T1000 (cell line): Measurements from ENCODE around the gene SELL.
"Not testable (repeated sequence)": the region's sequence is repeated elsewhere in the genome, so short reads cannot be mapped to it uniquely, and the experiment has no call there.

Experiments
- DNase-seq: peaks from one replicate; lab custom pipeline; 2025; ENCODE audit warnings: mixed read lengths; lab: John Stamatoyannopoulos, UW

The SELL gene

DNA sequence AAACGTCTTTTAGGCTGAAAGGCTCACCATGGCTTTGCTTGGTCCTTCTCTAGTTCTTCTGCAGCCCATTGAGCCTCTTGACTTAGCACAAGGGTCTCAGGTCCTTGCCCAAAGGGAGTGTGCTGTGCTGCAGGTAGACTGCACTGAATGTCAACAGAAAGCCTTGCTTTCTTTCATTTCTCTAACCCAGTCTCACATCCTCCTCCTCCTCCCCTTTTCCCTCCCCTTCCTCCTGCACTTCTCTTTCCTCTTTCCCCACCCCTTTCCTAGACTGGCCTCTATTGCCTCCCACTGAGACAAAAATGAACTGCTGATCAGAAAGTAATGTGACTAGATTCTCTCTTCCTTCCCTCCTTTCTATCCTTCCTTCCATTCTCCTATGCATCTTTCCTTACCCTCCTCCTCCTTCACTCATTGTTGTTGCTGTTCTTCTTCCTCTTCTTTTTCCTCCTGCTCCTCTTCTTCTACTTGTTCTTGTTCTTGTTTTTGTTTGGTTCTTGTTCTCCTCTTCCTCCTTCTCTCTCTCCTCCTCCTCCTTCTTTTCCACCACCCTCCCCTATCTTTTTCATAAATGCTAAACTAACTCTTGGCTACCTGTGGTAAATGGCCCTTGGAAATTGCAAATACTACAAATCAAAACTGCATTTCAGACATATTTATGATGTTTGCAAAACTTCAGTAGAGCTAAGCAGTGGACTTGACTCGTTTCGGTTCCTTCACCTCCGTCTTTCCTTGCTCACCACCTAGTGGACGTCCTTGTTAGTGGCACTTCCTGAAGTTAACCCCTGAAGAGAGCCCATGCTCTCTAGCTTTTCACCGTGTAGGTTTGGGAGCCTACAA, at the start of gene SELL:
SELL (minus strand) TSS at position 152 of the 840 bp plus-strand sequence; CDS start at position 30, 122 bp downstream.
- peak; percentile 4 for DNase-seq

DNA sequence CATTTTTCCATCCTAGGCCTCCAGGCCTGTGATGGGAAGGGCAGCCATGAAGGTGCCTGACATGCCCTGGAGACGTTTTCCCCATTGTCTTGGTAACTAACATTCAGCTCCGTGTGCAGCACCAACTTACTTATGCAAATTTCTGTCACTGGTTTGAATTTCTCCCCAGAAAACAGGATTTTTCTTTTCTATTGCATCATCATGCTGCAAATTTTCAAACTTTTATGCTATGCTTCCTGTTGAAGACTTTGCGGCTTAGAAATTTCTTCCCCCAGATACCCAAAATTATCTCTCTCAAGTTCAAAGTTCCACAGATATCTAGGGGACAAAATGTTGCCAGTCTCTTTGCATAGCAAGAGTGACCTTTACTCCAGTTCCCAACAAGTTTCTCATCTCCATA, 47.6 kb upstream of the SELL start:
- no peak for DNase-seq

DNA sequence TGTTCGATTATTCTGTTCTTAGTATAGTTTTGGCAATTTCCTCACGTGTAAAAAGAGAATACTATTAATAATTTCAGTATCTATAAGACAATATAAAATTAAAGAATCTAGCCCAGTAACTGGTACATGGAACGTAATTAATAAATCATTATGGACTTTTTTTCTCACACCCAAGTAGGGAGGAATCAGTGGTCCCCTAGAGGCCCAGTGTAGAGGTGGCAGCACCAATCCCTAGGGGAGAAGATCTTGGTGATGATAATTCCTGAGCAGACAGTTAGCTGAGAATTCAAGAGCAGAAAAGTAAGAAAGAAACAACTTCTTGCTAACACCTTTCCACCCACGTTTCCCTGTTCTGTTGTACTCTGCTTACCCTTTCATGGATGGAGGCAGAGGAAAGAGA, 42.1 kb upstream of the SELL start:
- DNase-seq = no peak

DNA sequence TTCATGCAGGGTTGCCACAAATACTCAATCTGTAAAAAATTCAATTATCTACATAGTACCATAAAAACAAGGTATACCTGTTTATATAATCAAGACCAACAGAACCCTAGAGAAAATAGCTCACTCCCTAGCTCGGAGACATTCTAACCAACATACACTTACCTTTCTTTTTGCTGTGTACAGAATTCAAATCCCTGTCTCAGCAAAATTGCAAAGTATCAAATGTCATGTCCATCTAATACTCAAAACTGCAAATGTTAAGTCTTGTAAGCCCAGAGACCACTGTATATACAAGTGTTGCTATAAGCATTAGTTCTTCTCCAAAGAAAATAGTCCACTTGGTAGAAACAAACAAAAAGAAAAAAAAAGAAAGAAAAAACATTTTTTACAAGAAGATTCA, 38.6 kb upstream of the SELL start:
- no peak for DNase-seq

DNA sequence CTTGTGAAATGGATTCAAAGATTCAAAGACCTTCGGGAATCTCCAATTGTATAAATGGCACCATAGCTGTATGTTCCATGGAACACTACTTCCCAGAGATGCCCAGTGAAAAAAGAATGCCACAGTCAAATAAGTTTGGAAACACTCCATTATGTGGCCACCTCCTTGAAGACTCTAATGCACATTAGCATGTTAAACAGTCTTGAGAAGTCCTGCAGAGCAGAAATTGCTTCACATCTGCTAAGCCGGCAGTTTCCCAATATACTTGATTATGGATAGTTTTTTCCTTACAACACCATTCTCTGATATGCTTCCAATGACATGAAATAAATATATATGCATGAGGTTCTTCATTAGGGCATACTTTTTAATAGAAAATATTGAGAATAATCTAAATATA, 35.1 kb upstream of the SELL start:
- no peak for DNase-seq

DNA sequence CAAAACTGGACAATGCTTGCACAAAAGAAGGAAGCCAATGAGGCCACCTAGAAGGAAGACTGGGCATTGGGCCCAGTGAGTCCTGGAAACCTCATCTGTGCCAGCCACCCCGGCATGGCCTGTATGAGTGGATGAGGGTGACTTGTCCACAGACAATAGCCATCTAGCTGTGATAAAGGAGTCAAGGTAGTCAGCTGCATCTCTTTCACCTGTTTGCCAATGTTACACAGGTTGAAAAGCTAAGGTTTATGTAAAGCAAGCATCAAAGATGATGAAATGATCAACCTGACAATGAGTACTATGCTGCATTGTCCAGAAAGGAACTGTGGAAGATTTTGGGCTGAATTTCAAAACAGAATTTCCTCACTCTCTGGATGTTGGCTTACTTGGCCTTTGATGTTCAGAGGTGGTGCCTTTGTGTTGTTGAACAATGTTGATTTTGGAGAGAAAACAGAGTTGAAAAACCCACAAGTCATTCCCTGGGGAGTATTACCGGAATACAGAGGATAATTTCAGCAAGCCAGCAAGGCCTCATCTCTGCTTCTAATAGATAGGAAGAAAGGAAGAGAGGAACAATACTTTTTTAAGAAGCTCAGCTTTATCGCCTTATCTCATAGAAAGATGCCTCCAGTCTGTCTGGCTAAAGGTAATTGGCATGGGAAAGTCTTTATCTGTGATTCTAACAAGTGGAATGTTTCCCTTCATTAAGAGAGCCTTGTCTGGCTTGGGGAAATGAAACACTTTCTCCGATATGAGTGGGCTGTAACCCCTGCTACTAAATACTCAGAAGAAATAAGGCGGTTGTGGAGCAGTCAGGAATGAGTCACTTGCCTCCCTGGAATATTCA, 33.8 kb upstream of the SELL start:
- no peak for DNase-seq

DNA sequence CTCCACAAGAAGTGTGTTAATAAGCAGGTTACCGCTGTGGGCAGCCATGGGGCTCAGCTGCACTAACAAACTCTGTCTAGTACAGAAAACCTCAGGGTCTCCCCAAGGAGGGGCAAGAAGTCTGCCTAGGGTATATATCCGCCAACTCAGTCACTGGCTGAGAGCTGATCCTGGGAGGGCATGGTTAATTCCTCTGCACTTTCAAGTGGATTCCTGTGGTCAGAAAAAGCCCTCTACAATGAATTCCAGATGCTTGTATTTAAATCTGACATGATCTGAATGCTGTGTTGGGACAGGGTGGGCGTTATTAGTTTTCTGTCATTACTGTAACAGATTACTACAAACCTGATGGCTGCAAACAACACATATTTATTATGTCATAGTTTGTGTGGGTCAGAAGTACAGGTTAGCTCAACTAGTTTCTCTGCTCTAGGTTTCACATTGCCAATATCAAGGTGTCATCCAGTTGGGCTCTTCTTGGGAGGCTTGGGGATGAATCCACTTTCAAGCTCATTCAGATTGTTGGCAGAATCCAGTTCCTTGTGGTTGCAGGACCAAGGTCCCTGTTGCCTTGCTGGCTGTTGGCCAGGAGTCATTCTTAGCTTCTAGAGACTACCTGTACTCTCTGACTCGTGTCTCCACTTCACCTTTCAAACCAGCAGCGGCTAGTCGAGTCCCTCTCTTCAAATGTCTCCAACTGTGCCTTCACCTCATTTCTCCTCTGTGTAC, 30.4 kb upstream of the SELL start:
- no peak for DNase-seq

DNA sequence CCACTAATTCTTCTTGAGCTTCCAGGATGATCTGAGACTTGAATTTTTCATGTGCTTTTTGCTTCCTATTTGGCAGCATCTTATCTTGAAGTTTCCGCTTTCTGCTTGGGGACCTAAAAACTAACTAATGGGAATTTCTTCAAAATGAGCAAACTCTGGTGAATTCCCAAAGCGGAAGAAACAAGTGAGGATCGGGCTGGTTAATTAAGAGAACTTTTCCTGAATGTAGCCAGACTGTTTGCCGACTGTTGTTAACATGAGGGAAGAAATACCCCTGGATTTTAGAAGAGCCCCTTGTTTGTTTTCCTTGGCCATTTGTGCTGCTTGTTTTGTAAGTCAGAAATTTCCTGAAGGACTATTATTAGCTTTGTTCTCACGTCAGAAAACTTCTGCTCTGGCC, 28.6 kb upstream of the SELL start:
- no peak for DNase-seq

DNA sequence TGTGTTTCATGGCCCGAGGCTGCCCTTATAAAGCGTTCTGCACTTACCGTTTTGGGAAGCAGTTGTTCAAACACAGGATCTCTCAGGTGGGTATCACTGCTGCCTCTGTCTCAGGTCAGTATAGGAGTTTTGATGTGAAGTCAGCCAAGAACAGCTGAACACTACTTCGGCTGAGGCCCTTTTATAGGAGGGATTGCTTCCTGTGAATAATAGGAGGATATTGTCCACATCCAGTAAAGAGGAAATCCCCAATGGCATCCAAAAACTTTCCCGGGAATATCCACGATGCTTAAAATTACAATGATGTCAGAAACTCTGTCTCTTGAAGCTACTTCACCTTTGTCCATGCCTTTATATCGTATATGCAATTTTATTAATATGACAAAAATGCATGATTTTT, 22.5 kb upstream of the SELL start, which contains the start of gene SELE:
SELE (minus strand) TSS at position 156 of the 400 bp plus-strand sequence. CDS start 467 bp downstream, outside the sequence.
- no peak for DNase-seq

DNA sequence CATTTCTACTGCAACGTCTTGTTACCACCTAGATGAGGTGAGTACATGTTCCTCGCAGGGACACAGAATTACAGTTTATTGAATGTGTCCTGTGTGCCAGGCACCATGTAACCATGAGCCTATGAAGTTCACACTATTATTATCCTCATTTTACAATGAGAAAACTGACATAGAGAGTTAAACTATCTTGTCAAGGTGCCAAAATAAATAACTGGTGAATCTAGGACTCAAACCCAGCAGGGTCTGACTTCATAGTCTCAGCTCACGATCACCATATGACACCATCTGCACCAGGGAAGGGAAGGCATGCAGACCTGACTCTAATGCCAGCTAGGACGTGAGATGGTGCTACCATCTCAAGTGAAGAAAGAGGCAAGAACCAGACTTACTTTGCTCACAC, 20.0 kb upstream of the SELL start:
- no peak for DNase-seq

DNA sequence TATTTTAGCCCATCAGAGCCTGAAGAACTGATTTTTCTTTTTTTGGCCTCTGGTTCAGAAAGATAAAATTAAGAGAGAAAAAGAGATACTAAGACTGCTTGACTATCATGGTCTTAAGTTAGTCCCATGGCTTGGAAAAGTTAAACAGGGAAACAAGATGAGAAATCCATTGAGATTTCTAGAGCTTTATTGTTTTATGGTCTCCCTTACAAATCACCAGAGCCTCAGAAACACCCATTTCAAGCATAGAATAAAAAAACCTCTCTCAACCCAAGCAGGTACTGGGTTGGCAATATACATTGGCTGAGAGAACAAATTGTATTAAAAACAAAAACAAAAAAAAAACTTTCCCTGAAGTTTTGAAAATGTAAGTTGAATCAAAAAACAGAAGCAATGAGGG, 18.6 kb upstream of the SELL start:
- DNase-seq = no peak

DNA sequence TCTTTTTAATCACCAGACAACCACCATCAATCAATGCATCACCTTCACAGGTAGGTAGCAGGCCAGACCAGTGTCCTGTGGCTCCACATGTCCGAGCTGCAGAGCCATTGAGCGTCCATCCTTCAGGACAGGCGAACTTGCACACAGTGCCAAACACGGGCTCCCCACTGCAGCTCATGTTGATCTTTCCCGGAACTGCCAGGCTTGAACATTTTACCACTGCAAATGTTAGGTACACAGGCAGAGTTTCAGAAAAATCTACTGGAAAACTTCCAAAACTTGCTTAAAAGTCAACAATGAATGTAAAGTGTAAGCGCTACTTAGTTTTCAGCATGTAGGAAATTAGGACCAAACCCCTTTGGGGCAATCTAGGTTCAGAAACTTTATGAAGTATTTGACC, 15.9 kb upstream of the SELL start:
- DNase-seq = no peak

DNA sequence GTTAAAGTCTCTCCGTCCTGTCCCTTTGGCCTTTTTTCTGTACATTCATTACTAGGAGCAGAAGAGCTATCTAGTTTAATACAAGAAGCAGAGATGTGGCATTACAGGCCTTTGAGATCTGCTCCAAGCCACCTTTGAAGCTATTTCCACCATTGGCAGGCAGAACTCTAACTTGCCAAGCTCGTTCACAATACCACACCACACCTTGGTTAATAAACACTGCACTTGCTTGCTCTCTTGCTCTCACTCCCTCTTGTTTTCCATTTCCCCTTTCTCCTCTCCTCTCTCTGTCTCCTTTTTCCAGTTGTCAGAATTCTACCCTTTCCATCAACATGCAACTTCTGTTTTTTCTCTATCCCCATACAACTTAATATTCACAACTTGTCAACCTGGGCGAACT, 15.4 kb upstream of the SELL start:
- no peak for DNase-seq

DNA sequence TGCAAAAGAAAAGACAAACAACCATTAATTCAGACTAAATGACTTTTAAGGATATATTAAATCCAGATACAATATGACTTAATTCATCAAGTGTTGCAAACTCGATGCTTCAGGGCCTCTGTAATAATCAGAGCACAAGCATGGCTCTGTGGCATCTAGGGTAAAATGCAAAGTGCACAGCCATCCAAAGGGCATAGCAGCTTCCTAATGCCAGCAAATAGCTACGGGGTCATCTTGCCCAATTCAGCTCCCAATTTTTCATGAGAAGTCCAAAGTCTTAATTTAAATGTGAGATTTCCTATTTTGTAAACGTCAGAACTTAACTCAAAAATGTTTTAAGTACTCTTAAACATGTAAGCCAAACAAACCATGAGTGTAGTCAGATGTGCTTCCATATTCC, 14.5 kb upstream of the SELL start:
- no peak for DNase-seq

DNA sequence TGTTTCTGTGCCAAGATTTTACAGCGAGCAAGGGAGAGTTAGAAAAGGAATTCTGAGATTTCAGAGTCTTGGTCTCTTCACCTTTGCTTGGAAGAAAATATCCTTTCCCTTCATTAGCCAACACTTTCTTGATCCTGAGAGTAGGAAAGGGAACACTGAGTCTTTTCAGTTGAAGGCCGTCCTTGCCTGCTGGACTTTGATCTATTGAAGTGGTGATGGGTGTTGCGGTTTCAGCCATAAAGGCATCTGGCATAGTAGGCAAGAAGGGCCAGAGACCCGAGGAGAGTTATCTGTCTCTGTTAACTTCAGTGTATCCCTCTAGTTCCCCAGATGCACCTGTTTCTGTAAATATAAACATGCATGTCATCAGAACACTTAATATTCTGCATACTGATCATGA, 12.7 kb upstream of the SELL start:
- DNase-seq = no peak

DNA sequence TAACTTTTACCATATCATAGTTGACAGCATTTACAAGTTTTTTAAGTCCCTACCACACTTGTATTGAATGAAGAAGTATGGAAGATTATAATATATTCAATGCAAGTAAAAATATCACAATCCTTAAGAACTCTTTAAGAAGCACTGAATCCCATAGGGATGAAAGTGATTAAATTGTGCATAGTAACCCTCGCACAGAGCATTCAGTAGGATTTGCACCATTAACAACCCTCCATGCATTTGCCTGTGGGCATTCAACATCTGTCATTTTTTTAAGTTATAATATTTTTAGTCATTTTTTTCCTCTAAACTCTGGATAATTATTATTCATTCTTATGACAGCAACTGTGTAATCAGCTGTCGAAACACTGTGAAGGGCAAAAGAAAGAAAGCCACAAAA, 12.3 kb upstream of the SELL start:
- no peak for DNase-seq

DNA sequence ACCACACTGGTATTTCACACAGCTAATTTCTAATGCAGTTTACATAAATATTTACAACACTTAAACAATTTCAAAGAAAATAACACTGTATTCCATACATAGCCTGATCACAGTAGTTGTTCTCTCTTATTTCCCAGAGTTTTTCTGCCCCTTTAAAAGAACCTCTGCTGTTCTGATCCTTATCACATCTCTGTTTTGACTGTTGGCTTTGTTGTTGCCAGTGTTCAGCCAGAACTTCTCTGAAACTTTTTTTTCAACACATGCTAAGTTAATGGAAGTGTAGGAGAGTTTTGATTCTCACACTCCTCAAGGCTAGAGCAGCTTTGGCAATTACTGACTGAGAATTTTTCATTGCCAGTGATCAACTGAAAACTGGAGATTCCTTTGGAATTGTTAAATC, 11.4 kb upstream of the SELL start:
- no peak for DNase-seq

DNA sequence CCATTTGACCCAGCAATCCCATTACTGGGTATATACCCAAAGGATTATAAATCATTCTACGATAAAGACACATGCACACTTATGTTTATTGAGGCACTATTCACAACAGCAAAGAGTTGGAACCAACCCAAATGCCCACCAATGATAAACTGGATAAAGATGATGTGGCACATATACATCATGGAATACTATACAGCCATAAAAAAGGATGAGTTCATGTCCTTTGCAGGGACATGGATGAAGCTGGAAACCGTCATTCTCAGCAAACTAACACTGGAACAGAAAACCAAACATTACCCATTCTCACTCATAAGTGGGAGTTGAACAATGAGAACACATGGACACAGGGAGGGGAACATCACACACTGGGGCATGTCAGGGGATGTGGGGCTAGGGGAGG, 3.7 kb upstream of the SELL start:
- DNase-seq = not testable (repeated sequence)

DNA sequence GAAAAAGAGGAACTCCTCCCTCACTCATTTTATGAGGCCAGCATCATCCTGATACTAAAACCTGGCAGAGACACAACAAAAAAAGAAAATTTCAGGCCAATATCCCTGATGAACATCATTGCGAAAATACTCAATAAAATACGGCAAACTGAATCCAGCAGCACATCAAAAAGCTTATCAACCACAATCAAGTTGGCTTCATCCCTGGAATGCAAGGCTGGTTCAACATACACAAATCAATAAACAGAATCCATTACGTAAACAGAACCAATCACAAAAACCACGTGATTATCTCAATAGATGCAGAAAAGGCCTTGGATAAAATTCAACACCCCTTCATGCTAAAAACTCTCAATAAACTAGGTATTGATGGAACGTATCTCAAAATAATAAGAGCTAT, 1.7 kb upstream of the SELL start:
- not testable (repeated sequence) for DNase-seq

DNA sequence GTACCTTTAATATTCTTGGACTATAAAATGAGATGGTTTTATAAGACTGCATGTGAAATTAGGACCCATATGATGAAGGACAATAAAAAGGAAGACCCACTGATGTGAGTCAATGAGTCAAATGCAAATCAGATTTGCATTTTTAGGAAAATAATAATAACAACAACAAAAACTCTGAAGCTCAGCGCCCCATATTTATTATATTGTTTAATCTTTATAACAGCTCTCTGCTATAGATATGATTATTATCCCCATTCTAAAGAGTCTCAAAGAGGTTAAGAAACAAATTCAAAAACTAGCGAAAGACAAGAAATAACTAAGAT, 850 bp upstream of the SELL start:
- DNase-seq = no peak

DNA sequence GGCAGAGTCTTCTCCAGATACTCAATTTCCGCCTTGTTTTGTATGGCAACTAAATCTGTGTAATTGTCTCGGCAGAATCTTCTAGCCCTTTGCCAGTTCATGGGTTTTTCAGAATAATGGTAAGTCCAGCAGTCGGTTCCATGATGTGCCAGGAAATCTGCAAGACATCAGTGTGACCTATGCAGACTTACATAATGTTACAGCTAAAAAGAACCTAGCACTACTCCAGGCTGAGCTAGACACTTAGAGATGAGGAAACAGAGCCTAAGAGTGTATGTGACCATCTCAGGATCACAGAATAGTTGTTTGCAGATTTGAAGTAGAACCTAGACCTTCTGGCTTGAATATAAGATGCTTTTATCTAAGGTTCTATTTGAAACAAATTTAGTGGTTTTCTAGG, 2.8 kb downstream of the SELL start:
- DNase-seq = no peak

DNA sequence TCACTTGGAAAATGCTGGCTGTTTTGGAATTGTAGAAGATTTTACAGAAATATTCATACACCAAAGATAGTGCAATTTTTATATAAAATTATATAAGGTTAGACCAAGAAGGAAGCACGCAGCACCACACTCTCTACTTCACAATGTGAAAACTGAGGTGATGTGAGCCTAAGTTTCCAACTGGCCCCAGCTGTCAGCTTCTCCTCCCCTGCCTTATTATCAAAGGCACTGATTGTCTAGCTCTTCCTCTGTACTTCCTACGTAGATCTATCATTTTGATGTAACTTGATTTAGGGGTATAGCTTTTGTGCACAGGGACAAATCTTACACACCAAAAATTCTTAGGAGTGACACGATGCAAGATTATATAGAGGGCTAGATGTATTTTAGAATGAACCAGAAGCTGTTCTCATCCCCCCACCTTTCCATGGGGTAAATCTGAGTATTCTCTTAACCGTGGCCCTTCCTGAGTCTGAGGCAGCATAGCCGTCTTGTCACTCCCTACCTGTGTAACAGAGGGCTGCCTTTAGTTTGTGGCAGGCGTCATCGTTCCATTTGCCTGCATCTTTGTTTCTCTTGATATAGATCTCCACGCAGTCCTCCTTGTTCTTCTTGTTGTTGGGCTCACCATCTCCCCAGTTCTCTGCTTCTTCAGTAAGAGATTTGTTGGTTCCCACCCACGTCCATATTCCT, 3.4 kb downstream of the SELL start:
- DNase-seq = no peak
